HG03565 (cell line): Measurements from ENCODE around the gene ENHO.
"Not testable (repeated sequence)": the region's sequence is repeated elsewhere in the genome, so short reads cannot be mapped to it uniquely, and the experiment has no call there.

Experiments
- ATAC-seq: cut with Tn5 transposase; IDR thresholded peaks from one replicate; pipeline ENCODE4 v1.9.1; 2021; ENCODE audit warnings: mild to moderate bottlenecking, moderate library complexity; ENCODE audit not compliant: unreplicated experiment

ENHO gene

GRCh38 chr9:34482746-34483145, 40.0 kb downstream of the ENHO start:
- ATAC-seq: not testable (repeated sequence)

GRCh38 chr9:34481620-34482019, 41.2 kb downstream of the ENHO start:
- not testable (repeated sequence) for ATAC-seq

DNA sequence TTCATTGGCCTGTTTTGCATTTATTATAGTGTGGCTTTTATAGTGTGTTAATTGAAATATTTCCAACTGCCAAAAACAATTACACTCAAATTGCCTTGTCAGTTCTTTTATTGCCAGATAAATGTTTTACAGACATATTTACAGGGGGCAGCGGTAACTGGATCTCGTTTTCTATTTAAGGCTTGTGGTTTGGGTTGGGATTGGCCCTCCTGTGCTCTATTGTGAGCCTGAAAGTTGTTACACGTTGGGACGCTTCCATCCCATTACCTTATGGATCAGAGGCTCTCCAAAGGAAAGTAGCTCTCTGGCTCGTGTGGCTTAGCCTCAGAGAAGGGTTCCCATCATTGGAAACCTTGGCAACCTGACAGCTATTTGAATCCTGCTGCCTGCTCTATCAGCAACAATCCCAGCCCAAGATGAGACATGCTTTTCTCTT, 43.3 kb downstream of the ENHO start:
- no peak for ATAC-seq

GRCh38 chr9:34477541-34477940, 45.2 kb downstream of the ENHO start:
- no peak for ATAC-seq

GRCh38 chr9:34475097-34475496, 47.7 kb downstream of the ENHO start:
- ATAC-seq: no peak
